SK-N-SH (cell line): Measurements from ENCODE around the gene HHAT.

ENCODE experiments used
- ELF1 ChIP-seq: IDR thresholded peaks from 2 replicates; pipeline ENCODE4 v1.4.0; 2012
- FOSL2 ChIP-seq: IDR thresholded peaks from 2 replicates; pipeline ENCODE4 v1.4.0; 2012; ENCODE audit warnings: low read depth, mild to moderate bottlenecking, moderate library complexity, borderline replicate concordance
- RFX5 ChIP-seq: IDR thresholded peaks from 2 replicates; pipeline ENCODE4 v1.6.1; 2012; ENCODE audit warnings: mild to moderate bottlenecking, improper control_type of control experiment, low read length
- SMC3 ChIP-seq: IDR thresholded peaks from 2 replicates; pipeline ENCODE4 v1.6.1; 2012; ENCODE audit warnings: low read depth, low read length, improper control_type of control experiment
- TF ChIP-seq, protein P1 (sequence below): fragments of 200-600 bp; sonication (generic); IDR thresholded peaks from 2 replicates; pipeline ENCODE4 v1.6.1; 2017; ENCODE audit warnings: antibody characterized with exemption, mild to moderate bottlenecking, moderate library complexity
- TF ChIP-seq, protein P2 (sequence below): fragments of 150-350 bp; IDR thresholded peaks from 2 replicates; pipeline ENCODE4 v1.6.1; 2017; ENCODE audit warnings: antibody characterized with exemption, low read length, low read depth, borderline replicate concordance
- TF ChIP-seq, protein P3 (sequence below): IDR thresholded peaks from 2 replicates; pipeline ENCODE4 v1.4.0; 2012; ENCODE audit warnings: low read depth
- TF ChIP-seq, protein P4 (sequence below): IDR thresholded peaks from 2 replicates; pipeline ENCODE4 v1.4.0; 2012; ENCODE audit warnings: low read depth, borderline replicate concordance

DNA sequence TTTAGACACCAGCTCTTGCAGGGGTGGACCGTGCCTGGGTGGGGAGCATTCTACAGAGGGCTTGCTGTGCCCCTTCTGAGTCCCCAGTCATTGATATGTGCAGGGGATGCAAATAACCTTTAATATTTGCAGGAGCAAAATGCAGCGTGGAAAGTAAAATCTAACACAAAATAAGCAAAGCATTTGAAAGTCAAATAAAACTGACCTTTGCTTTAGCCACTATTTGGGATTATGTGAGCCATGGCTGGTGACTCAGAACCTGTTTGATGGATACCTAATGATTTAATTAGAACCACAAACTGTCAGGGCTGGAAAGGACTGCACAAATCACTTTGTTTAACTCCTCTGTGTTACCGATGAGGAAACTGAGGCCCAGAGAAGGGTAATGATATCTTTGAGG, 377.5 kb downstream of the HHAT start:
- TF ChIP-seq, protein P1, sequence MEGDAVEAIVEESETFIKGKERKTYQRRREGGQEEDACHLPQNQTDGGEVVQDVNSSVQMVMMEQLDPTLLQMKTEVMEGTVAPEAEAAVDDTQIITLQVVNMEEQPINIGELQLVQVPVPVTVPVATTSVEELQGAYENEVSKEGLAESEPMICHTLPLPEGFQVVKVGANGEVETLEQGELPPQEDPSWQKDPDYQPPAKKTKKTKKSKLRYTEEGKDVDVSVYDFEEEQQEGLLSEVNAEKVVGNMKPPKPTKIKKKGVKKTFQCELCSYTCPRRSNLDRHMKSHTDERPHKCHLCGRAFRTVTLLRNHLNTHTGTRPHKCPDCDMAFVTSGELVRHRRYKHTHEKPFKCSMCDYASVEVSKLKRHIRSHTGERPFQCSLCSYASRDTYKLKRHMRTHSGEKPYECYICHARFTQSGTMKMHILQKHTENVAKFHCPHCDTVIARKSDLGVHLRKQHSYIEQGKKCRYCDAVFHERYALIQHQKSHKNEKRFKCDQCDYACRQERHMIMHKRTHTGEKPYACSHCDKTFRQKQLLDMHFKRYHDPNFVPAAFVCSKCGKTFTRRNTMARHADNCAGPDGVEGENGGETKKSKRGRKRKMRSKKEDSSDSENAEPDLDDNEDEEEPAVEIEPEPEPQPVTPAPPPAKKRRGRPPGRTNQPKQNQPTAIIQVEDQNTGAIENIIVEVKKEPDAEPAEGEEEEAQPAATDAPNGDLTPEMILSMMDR = no peak
- no peak for TF ChIP-seq ELF1
- no peak for TF ChIP-seq FOSL2
- TF ChIP-seq, protein P2, sequence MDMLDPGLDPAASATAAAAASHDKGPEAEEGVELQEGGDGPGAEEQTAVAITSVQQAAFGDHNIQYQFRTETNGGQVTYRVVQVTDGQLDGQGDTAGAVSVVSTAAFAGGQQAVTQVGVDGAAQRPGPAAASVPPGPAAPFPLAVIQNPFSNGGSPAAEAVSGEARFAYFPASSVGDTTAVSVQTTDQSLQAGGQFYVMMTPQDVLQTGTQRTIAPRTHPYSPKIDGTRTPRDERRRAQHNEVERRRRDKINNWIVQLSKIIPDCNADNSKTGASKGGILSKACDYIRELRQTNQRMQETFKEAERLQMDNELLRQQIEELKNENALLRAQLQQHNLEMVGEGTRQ = no peak
- TF ChIP-seq RFX5 = no peak
- no peak for TF ChIP-seq SMC3
- TF ChIP-seq, protein P3, sequence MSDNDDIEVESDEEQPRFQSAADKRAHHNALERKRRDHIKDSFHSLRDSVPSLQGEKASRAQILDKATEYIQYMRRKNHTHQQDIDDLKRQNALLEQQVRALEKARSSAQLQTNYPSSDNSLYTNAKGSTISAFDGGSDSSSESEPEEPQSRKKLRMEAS = no peak
- TF ChIP-seq, protein P4, sequence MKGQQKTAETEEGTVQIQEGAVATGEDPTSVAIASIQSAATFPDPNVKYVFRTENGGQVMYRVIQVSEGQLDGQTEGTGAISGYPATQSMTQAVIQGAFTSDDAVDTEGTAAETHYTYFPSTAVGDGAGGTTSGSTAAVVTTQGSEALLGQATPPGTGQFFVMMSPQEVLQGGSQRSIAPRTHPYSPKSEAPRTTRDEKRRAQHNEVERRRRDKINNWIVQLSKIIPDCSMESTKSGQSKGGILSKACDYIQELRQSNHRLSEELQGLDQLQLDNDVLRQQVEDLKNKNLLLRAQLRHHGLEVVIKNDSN = no peak
